HepG2 (cell line): ENCODE measurements around the gene TNS1. TPM values are rescaled to one million over a fixed set of nuclear protein-coding genes. Genes with fewer than 3 reads are reported as not detected.

Experiments used
- ATAD3A ChIP-seq: sonication (generic); formaldehyde crosslinking; IDR thresholded peaks from 2 replicates; pipeline ENCODE4 v1.4.0; 2020; ENCODE audit warnings: missing genetic modification reagents
- ATF4 ChIP-seq, 2 experiments: fragments of 450-650 bp in 1 of 2; sonication (generic) in 1 of 2; formaldehyde crosslinking; IDR thresholded peaks; 2 replicates each; pipeline versions ENCODE4 v1.5.0 to v1.8.0; 2020 to 2022; ENCODE audit warnings: mild to moderate bottlenecking in 1 of 2, missing genetic modification reagents in 1 of 2
- DBP ChIP-seq: sonication (generic); formaldehyde crosslinking; IDR thresholded peaks from 2 replicates; pipeline ENCODE4 v1.4.0; 2020; ENCODE audit warnings: missing genetic modification reagents; ENCODE audit errors: not compliant biosample characterization
- GPN1 ChIP-seq: sonication (generic); formaldehyde crosslinking; IDR thresholded peaks from 2 replicates; pipeline ENCODE4 v1.5.1; 2020; ENCODE audit warnings: missing genetic modification reagents, borderline replicate concordance
- HCFC1 ChIP-seq: fragments of 150-350 bp; IDR thresholded peaks from 2 replicates; pipeline ENCODE4 v1.6.1; 2014; ENCODE audit warnings: low read depth, low read length
- HIC2 ChIP-seq: sonication (generic); formaldehyde crosslinking; IDR thresholded peaks from 2 replicates; pipeline ENCODE4 v1.9.0; 2022; ENCODE audit warnings: low read depth, missing genetic modification reagents
- JDP2 ChIP-seq: sonication (generic); formaldehyde crosslinking; IDR thresholded peaks from 2 replicates; pipeline ENCODE4 v1.8.1; 2022; ENCODE audit warnings: missing genetic modification reagents, borderline replicate concordance
- KAT8 ChIP-seq: IDR thresholded peaks from 2 replicates; pipeline ENCODE4 v1.6.1; 2016; ENCODE audit warnings: missing genetic modification reagents, missing compliant biosample characterization
- KLF12 ChIP-seq: sonication (generic); formaldehyde crosslinking; IDR thresholded peaks from 2 replicates; pipeline ENCODE4 v1.4.0; 2020; ENCODE audit warnings: missing genetic modification reagents, borderline replicate concordance
- MTA1 ChIP-seq: sonication (generic); formaldehyde crosslinking; IDR thresholded peaks from 2 replicates; pipeline ENCODE4 v1.4.0; 2020; ENCODE audit warnings: missing genetic modification reagents, mild to moderate bottlenecking, borderline replicate concordance
- NFKBIZ ChIP-seq: IDR thresholded peaks from 2 replicates; pipeline ENCODE4 v1.6.1; 2018; ENCODE audit warnings: missing genetic modification reagents, missing compliant biosample characterization
- SATB2 ChIP-seq: sonication (generic); formaldehyde crosslinking; IDR thresholded peaks from 2 replicates; pipeline ENCODE4 v1.5.0; 2020; ENCODE audit warnings: missing genetic modification reagents
- SCMH1 ChIP-seq: sonication (generic); formaldehyde crosslinking; IDR thresholded peaks from 2 replicates; pipeline ENCODE4 v1.9.0; 2021; ENCODE audit warnings: missing genetic modification reagents, mild to moderate bottlenecking, borderline replicate concordance
- SMC3 ChIP-seq: IDR thresholded peaks from 2 replicates; pipeline ENCODE4 v1.6.1; 2011; ENCODE audit warnings: low read length, improper control_type of control experiment
- SP2 ChIP-seq: sonication (generic); formaldehyde crosslinking; IDR thresholded peaks from 2 replicates; pipeline ENCODE4 v1.5.1; 2020; ENCODE audit warnings: mild to moderate bottlenecking, missing genetic modification reagents
- WIZ ChIP-seq: sonication (generic); formaldehyde crosslinking; IDR thresholded peaks from 2 replicates; pipeline ENCODE4 v1.5.1; 2020; ENCODE audit warnings: mild to moderate bottlenecking, missing genetic modification reagents
- ZNF20 ChIP-seq: sonication (generic); formaldehyde crosslinking; IDR thresholded peaks from 2 replicates; pipeline ENCODE4 v1.4.0; 2020; ENCODE audit warnings: mild to moderate bottlenecking, moderate library complexity, missing genetic modification reagents
- ZNF33A ChIP-seq: sonication (generic); formaldehyde crosslinking; IDR thresholded peaks from 2 replicates; pipeline ENCODE4 v1.5.1; 2020; ENCODE audit warnings: missing genetic modification reagents, mild to moderate bottlenecking, moderate library complexity, borderline replicate concordance
- ZNF446 ChIP-seq: sonication (generic); formaldehyde crosslinking; IDR thresholded peaks from 2 replicates; pipeline ENCODE4 v1.5.0; 2020; ENCODE audit warnings: mild to moderate bottlenecking, missing genetic modification reagents
- ZNF496 ChIP-seq: sonication (generic); formaldehyde crosslinking; IDR thresholded peaks from 2 replicates; pipeline ENCODE4 v1.8.1; 2023; ENCODE audit warnings: mild to moderate bottlenecking, moderate library complexity, missing genetic modification reagents; ENCODE audit not compliant: insufficient replicate concordance
- ZNF512B ChIP-seq: sonication (generic); formaldehyde crosslinking; IDR thresholded peaks from 2 replicates; pipeline ENCODE4 v1.5.1; 2020; ENCODE audit warnings: missing genetic modification reagents, mild to moderate bottlenecking, borderline replicate concordance
- ZNF550 ChIP-seq: sonication (generic); formaldehyde crosslinking; IDR thresholded peaks from 2 replicates; pipeline ENCODE4 v1.4.0; 2020; ENCODE audit warnings: mild to moderate bottlenecking, missing genetic modification reagents, borderline replicate concordance
- ZNF570 ChIP-seq: sonication (generic); formaldehyde crosslinking; IDR thresholded peaks from 2 replicates; pipeline ENCODE4 v1.4.0; 2020; ENCODE audit warnings: mild to moderate bottlenecking, missing genetic modification reagents, borderline replicate concordance
- ZNF775 ChIP-seq: sonication (generic); formaldehyde crosslinking; IDR thresholded peaks from 2 replicates; pipeline ENCODE4 v1.4.0; 2020; ENCODE audit warnings: missing genetic modification reagents, mild to moderate bottlenecking, moderate library complexity, borderline replicate concordance
- polyA plus RNA-seq, 8 experiments: library from polyadenylated mRNA; depleted of rRNA in 3 of 8; stranded (reverse) in 7 of 8; unstranded in 1 of 8; fragments of >200 nt; fragmentation: Illumina TruSeq in 4 of 8; extraction: Trizol in 4 of 8; gene quantifications; 2 replicates each; pipeline versions ENCODE4 v1.2.1 to v1.2.3, GENCODE V29; 2011 to 2016; ENCODE audit warnings: low read depth in 4 of 8, missing spikeins in 1 of 8, mixed read lengths in 1 of 8; ENCODE audit not compliant: insufficient read depth in 1 of 8
- total RNA-seq, 5 experiments: library from RNA; depleted of rRNA; stranded (reverse); fragments of >200 nt; fragmentation: Illumina TruSeq; extraction: Trizol; gene quantifications; 2 replicates each; pipeline ENCODE4 v1.2.3, GENCODE V29; 2016; ENCODE audit warnings: low read depth in 1 of 5

TNS1 gene
- total and polyA plus RNA-seq, 2 of the 13 experiments (the other 11 are each of a cell fraction or from before 2014, with no cell fraction given) = 1.9 to 118 TPM

GRCh38 chr2:217789736-217790181, 213.0 kb downstream of the TNS1 start (continued):
- TF ChIP-seq ZNF33A (CRISPR knock-in tag) (no peak), ZNF446 (CRISPR knock-in tag) (no peak), ZNF570 (CRISPR knock-in tag) (no peak), ZNF550 (CRISPR knock-in tag) (no peak), WIZ (CRISPR knock-in tag) (no peak), ZNF20 (CRISPR knock-in tag) (no peak), SCMH1 (CRISPR knock-in tag) (no peak), HIC2 (CRISPR knock-in tag) (no peak), KAT8 (no peak), ZNF512B (CRISPR knock-in tag) (no peak), HCFC1 (no peak), SP2 (CRISPR knock-in tag) (peak; percentile 52; the same call in 1 of the 2 replicates), KLF12 (CRISPR knock-in tag) (no peak), ZNF496 (CRISPR knock-in tag) (no peak), SMC3 (no peak), MTA1 (CRISPR knock-in tag) (no peak), JDP2 (no peak), ZNF775 (no peak), ATF4 (CRISPR knock-in tag; IDR thresholded peaks at IDR 0.05) (no peak), SATB2 (CRISPR knock-in tag) (no peak), NFKBIZ (CRISPR knock-in tag) (no peak), GPN1 (no peak), DBP (CRISPR knock-in tag) (no peak), ATAD3A (CRISPR knock-in tag) (no peak)
